Endometrium (tissue), 2 donors: ENCODE data around the gene ODAD3.
A peak's percentile ranks its signal among the peaks of the same experiment; 100 is the strongest.
"Not testable (repeated sequence)": the region's sequence is repeated elsewhere in the genome, so short reads cannot be mapped to it uniquely, and the experiment has no call there.

Experiments
- FAIRE-seq: peaks from 2 replicates; lab custom pipeline; 2012; peaks lifted over from hg19 to GRCh38; lab: Jason Lieb, UNC
- donor health status: control.
- donor health status: control.

Gene ODAD3

GRCh38 chr19:11405846-11406643, 28.9 kb downstream of the ODAD3 start:
- no peak for FAIRE-seq

- FAIRE-seq = no peak
Measured at GRCh38 chr19:11404588-11405222, 30.2 kb downstream of the ODAD3 start.

GRCh38 chr19:11401808-11402543, 32.9 kb downstream of the ODAD3 start:
- FAIRE-seq = no peak

GRCh38 chr19:11400798-11401197, 34.1 kb downstream of the ODAD3 start:
- FAIRE-seq = no peak

GRCh38 chr19:11399667-11400066, 35.3 kb downstream of the ODAD3 start:
- FAIRE-seq = no peak

- no peak for FAIRE-seq
Measured at GRCh38 chr19:11397089-11397610, 37.8 kb downstream of the ODAD3 start.

- FAIRE-seq = no peak
Measured at GRCh38 chr19:11390933-11391680, 43.8 kb downstream of the ODAD3 start.

- no peak for FAIRE-seq
Measured at GRCh38 chr19:11390359-11390758, 44.6 kb downstream of the ODAD3 start.

GRCh38 chr19:11387162-11388034, 47.5 kb downstream of the ODAD3 start:
- FAIRE-seq = no peak

GRCh38 chr19:11384778-11385129, 50.2 kb downstream of the ODAD3 start:
- no peak for FAIRE-seq

GRCh38 chr19:11383706-11384048, 51.2 kb downstream of the ODAD3 start:
- FAIRE-seq = no peak

GRCh38 chr19:11382898-11383705, 51.8 kb downstream of the ODAD3 start:
- FAIRE-seq = no peak

GRCh38 chr19:11380653-11381537, 54.0 kb downstream of the ODAD3 start:
- peak; percentile 59 for FAIRE-seq

GRCh38 chr19:11379857-11380350, 55.0 kb downstream of the ODAD3 start:
- FAIRE-seq = no peak

GRCh38 chr19:11379269-11379845, 55.6 kb downstream of the ODAD3 start:
- FAIRE-seq = not testable (repeated sequence)

- FAIRE-seq = no peak
Measured at GRCh38 chr19:11378319-11379189, 56.4 kb downstream of the ODAD3 start.

- FAIRE-seq = no peak
Measured at GRCh38 chr19:11377756-11378155, 57.2 kb downstream of the ODAD3 start.

- no peak for FAIRE-seq
Measured at GRCh38 chr19:11377237-11377636, 57.7 kb downstream of the ODAD3 start.
